ENCODE measurements around the gene SLC8A2. TPM values are rescaled to one million over a fixed set of nuclear protein-coding genes. Genes with fewer than 3 reads are reported as not detected.

SLC8A2 gene
- total and polyA plus RNA-seq, 2 of the 4 experiments (the other 2 are of a cell fraction): 0.05 TPM; not detected in 1

DNA sequence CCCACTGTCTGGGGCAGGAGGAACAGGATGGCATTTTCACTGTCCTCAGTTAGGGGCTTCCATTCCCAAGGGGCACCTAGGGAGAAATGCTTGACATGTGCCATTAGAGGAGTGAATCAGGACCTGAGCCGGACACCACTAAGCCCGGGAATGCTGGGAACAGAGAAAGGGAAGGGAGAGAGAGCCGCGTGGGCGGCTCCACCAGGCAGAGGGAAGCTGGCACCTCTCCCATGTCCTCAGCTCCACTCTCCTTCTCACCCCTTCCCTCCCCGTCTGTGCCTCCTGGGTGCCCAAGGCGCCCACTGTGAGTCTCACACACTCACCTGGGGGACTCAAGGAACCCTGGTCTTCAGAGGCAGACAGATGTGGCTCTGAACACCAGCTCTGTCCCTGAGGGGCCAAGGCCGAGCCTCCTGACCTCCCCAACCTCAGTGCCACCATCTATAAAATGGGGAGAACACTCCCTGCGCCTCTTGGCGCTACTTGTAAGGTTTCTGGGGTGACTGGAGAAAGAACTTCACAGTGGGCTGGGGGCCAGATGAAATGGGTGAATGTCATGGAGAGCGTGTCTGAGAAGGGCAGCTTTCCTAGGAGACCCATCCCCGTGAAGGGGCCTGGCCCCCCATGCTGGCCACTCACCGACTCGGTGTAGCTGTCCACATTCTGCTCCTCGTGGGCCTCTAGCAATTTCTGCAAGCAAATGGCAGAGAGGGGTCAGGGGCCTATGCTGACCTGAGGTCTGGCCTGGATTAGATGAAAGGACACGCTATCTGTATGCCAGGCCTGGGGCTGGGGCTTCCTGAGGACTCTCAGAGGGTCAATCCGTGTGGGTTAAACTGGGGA, 17.6 kb upstream of the SLC8A2 start:
- no peak for DNase-seq
- CTCF ChIA-PET: no interaction called here
- WGBS, 2 experiments (ENCODE audit: extremely low coverage in 2 of 2, insufficient read length in 1 of 2): 100% methylated on average over 2 of the region's 17 CpGs; no CpG with 5 or more reads in 1 of the 2 experiments

More for the DNA sequence above, 17.6 kb upstream of the SLC8A2 start:
- Histone ChIP-seq H2AK9ac (replicated peaks; ENCODE audit: low read depth, low read length, poor library complexity) (no peak overlapping the region), H3K9me3 (ENCODE audit: control insufficient read depth, insufficient read depth, low read length) (no peaks in the 10 kb centered on the region), H2BK5ac (ENCODE audit: low read depth, low read length, poor library complexity, severe bottlenecking) (peak overlapping the region; percentile 91), H3K18ac (ENCODE audit: low read depth, low read length) (no peak overlapping the region), H3K23ac (ENCODE audit: low read depth, low read length) (no peak overlapping the region), H3K27me3 (ENCODE audit: control insufficient read depth, insufficient read depth, low read length) (no peaks in the 10 kb centered on the region), H3K36me3 (ENCODE audit: control insufficient read depth, insufficient read depth, low read length) (peaks cover 44% of the 10 kb centered on the region), H2AK5ac (ENCODE audit: low read depth, low read length) (no peak overlapping the region), H3K56ac (ENCODE audit: extremely low read depth, insufficient read depth, low read length) (no peak overlapping the region), H4K8ac (ENCODE audit: low read depth in 2 of 2, low read length in 2 of 2) (no peak overlapping the region), H4K20me1 (ENCODE audit: insufficient read depth, low read length) (peaks cover 6% of the 10 kb centered on the region; the same call in 1 of the 2 replicates), H2BK15ac (ENCODE audit: low read depth, low read length) (no peak overlapping the region), H2BK120ac (ENCODE audit: low read depth, low read length) (no peak overlapping the region), H3K4me2 (ENCODE audit: low read depth, low read length) (no peak overlapping the region), H3K27ac (ENCODE audit: insufficient read depth, low read length) (no peak overlapping the region), H2BK20ac (ENCODE audit: low read depth, low read length) (no peak overlapping the region), H2AFZ (replicated peaks; ENCODE audit: low read length, poor library complexity) (no peak overlapping the region), H4K91ac (ENCODE audit: insufficient read depth, low read depth, low read length) (no peak overlapping the region), H3K14ac (replicated peaks; ENCODE audit: low read depth, low read length) (no peak overlapping the region), H3K4ac (ENCODE audit: low read depth, low read length) (no peak overlapping the region), H3K4me1 (ENCODE audit: control insufficient read depth, insufficient read depth, low read length) (no peaks in the 10 kb centered on the region), H4K5ac (ENCODE audit: low read depth, low read length) (no peak overlapping the region), H3K79me1 (ENCODE audit: low read depth in 1 of 2, low read length in 2 of 2) (peaks cover 0 to 19% of the 10 kb centered on the region in 2 experiments; a peak in 2 of 4 replicates), H3K9me1 (ENCODE audit: insufficient read depth, low read length) (peaks cover 6% of the 10 kb centered on the region; the same call in 1 of the 2 replicates), H3K4me3 (ENCODE audit: insufficient read depth, low read depth, low read length) (no peak overlapping the region), H3K9ac (ENCODE audit: low read depth, low read length) (no peak overlapping the region)
- ATAC-seq (ENCODE audit: low read depth): no peak
- no peak for TF ChIP-seq NFE2L2 (IDR thresholded peaks at IDR 0.05; ENCODE audit: low read depth, low read length)
- TF ChIP-seq MXI1 (IDR thresholded peaks at IDR 0.05; ENCODE audit: borderline replicate concordance, low read depth, low read length): no peak
- TF ChIP-seq POLR2A (IDR thresholded peaks at IDR 0.05; ENCODE audit: low read depth, low read length): no peak
- no peak for TF ChIP-seq RCOR1 (IDR thresholded peaks at IDR 0.05; ENCODE audit: insufficient replicate concordance, low read length)
- no peak for TF ChIP-seq MAZ (IDR thresholded peaks at IDR 0.05; ENCODE audit: borderline replicate concordance, low read depth, low read length)
- no peak for TF ChIP-seq BHLHE40 (IDR thresholded peaks at IDR 0.05; ENCODE audit: low read depth, low read length)
- no peak for TF ChIP-seq CHD1 (IDR thresholded peaks at IDR 0.05; ENCODE audit: low read depth, low read length)
- no peak for TF ChIP-seq FOS (IDR thresholded peaks at IDR 0.05; ENCODE audit: low read depth, low read length)
- TF ChIP-seq, protein P1, sequence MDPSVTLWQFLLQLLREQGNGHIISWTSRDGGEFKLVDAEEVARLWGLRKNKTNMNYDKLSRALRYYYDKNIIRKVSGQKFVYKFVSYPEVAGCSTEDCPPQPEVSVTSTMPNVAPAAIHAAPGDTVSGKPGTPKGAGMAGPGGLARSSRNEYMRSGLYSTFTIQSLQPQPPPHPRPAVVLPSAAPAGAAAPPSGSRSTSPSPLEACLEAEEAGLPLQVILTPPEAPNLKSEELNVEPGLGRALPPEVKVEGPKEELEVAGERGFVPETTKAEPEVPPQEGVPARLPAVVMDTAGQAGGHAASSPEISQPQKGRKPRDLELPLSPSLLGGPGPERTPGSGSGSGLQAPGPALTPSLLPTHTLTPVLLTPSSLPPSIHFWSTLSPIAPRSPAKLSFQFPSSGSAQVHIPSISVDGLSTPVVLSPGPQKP (IDR thresholded peaks at IDR 0.05; ENCODE audit: borderline replicate concordance, low read depth, low read length): no peak
- TF ChIP-seq MAFK (IDR thresholded peaks at IDR 0.05; ENCODE audit: low read depth, low read length): no peak
- no TSS peak for BruUV-seq (replicated peaks)
- intact Hi-C loops (cut with micrococcal nuclease): no loop called here
- POLR2A ChIA-PET (ENCODE audit: unreplicated experiment): no interaction called here
- dilution Hi-C loops (cut with HindIII; ENCODE audit: low sequenced_read_pairs, unreplicated experiment): no loop called here
- in situ Hi-C loops (cut with MboI; ENCODE audit: low sequenced_read_pairs): no loop called here

Measured in IMR-90 (cell line).